T-helper 2 cell treated with Interferon-gamma antibody and Interleukin-4, amounts not matched to agents 5 μg/mL and 100 μg/mL, for 36 hours (primary cell): ENCODE data around the gene ALPK1.
"Not testable (repeated sequence)": the region's sequence is repeated elsewhere in the genome, so short reads cannot be mapped to it uniquely, and the experiment has no call there.

Experiments used
- DNase-seq: peaks from one replicate; pipeline ENCODE4 v3.0.0; 2021; ENCODE audit warnings: low spot score
- H3K27ac Mint-ChIP-seq: one replicate; pipeline ENCODE4 v1.8.0; 2021; ENCODE audit warnings: mild to moderate bottlenecking, mixed read lengths
- H3K27me3 Mint-ChIP-seq: one replicate; pipeline ENCODE4 v1.8.0; 2021; ENCODE audit warnings: low read depth, mixed read lengths
- H3K36me3 Mint-ChIP-seq: one replicate; pipeline ENCODE4 v1.8.0; 2021; ENCODE audit warnings: low read depth, mixed read lengths
- H3K4me1 Mint-ChIP-seq: one replicate; pipeline ENCODE4 v1.8.0; 2021; ENCODE audit warnings: low read depth, mixed read lengths
- H3K4me3 Mint-ChIP-seq: one replicate; pipeline ENCODE4 v1.8.0; 2022; ENCODE audit warnings: mild to moderate bottlenecking, moderate library complexity, mixed read lengths
- H3K9me3 Mint-ChIP-seq: one replicate; pipeline ENCODE4 v1.8.0; 2021; ENCODE audit warnings: mixed read lengths

ALPK1 gene

GRCh38 chr4:112279025-112279881 lies 17.9 kb upstream of the ALPK1 start:
- no peaks in the 10 kb centered on the region for H3K27me3 Mint-ChIP-seq
- H3K4me1 Mint-ChIP-seq = peaks cover 17% of the 10 kb centered on the region
- peaks cover 9% of the 10 kb centered on the region for H3K9me3 Mint-ChIP-seq
- H3K27ac Mint-ChIP-seq = no peak overlapping the region
- H3K36me3 Mint-ChIP-seq = peaks cover 43% of the 10 kb centered on the region
- no peak overlapping the region for H3K4me3 Mint-ChIP-seq
- DNase-seq = no peak

- peaks cover 43% of the 10 kb centered on the region for H3K36me3 Mint-ChIP-seq
- H3K27me3 Mint-ChIP-seq = no peaks in the 10 kb centered on the region
- H3K27ac Mint-ChIP-seq = no peak overlapping the region
- peaks cover 24% of the 10 kb centered on the region for H3K4me1 Mint-ChIP-seq
- no peak overlapping the region for H3K4me3 Mint-ChIP-seq
- no peak for DNase-seq
- peaks cover 9% of the 10 kb centered on the region for H3K9me3 Mint-ChIP-seq
These were observed 17.3 kb upstream of the ALPK1 start for GRCh38 chr4:112279882-112280315.

GRCh38 chr4:112280386-112281056 lies 16.6 kb upstream of the ALPK1 start:
- Mint-ChIP-seq H3K4me1 (peaks cover 24% of the 10 kb centered on the region), H3K27ac (no peak overlapping the region), H3K36me3 (peaks cover 39% of the 10 kb centered on the region), H3K4me3 (no peak overlapping the region), H3K9me3 (peaks cover 9% of the 10 kb centered on the region), H3K27me3 (no peaks in the 10 kb centered on the region)
- DNase-seq = no peak

- not testable (repeated sequence) for H3K9me3 Mint-ChIP-seq, H3K27ac Mint-ChIP-seq
- H3K4me1 Mint-ChIP-seq = peaks cover 34% of the 10 kb centered on the region
These were observed 15.2 kb upstream of the ALPK1 start for GRCh38 chr4:112281895-112282398.

GRCh38 chr4:112282860-112283667 lies 14.1 kb upstream of the ALPK1 start:
- Mint-ChIP-seq H3K27ac (no peak overlapping the region), H3K4me3 (peak overlapping the region; percentile 55), H3K9me3 (peaks cover 9% of the 10 kb centered on the region), H3K36me3 (peaks cover 24% of the 10 kb centered on the region), H3K27me3 (no peaks in the 10 kb centered on the region), H3K4me1 (peaks cover 44% of the 10 kb centered on the region)
- no peak for DNase-seq

More at GRCh38 chr4:112281895-112282398, 15.2 kb upstream of the ALPK1 start:
- DNase-seq, H3K4me3 Mint-ChIP-seq, H3K27me3 Mint-ChIP-seq: not testable (repeated sequence)
- H3K36me3 Mint-ChIP-seq = peaks cover 33% of the 10 kb centered on the region

GRCh38 chr4:112284166-112284565 lies 13.0 kb upstream of the ALPK1 start:
- H3K4me1 Mint-ChIP-seq = peaks cover 49% of the 10 kb centered on the region
- H3K27me3 Mint-ChIP-seq = no peaks in the 10 kb centered on the region
- peaks cover 9% of the 10 kb centered on the region for H3K9me3 Mint-ChIP-seq
- H3K36me3 Mint-ChIP-seq = peaks cover 21% of the 10 kb centered on the region
- peak overlapping the region; percentile 94 for H3K4me3 Mint-ChIP-seq
- peak overlapping the region; percentile 90 for H3K27ac Mint-ChIP-seq
- DNase-seq = no peak

GRCh38 chr4:112284662-112285411 lies 12.3 kb upstream of the ALPK1 start:
- H3K27ac Mint-ChIP-seq = peak overlapping the region; percentile 90
- H3K27me3 Mint-ChIP-seq = no peaks in the 10 kb centered on the region
- peaks cover 55% of the 10 kb centered on the region for H3K4me1 Mint-ChIP-seq
- no peak for DNase-seq
- peak overlapping the region; percentile 94 for H3K4me3 Mint-ChIP-seq
- H3K36me3 Mint-ChIP-seq = peaks cover 25% of the 10 kb centered on the region
- peaks cover 9% of the 10 kb centered on the region for H3K9me3 Mint-ChIP-seq

GRCh38 chr4:112287258-112287989 lies 9.7 kb upstream of the ALPK1 start:
- no peak for DNase-seq
- Mint-ChIP-seq H3K27ac (peak overlapping the region; percentile 81), H3K9me3 (peaks cover 5% of the 10 kb centered on the region), H3K4me1 (peaks cover 58% of the 10 kb centered on the region), H3K36me3 (peaks cover 12% of the 10 kb centered on the region), H3K27me3 (no peaks in the 10 kb centered on the region), H3K4me3 (peak overlapping the region; percentile 66)

GRCh38 chr4:112288455-112288854 lies 8.7 kb upstream of the ALPK1 start:
- Mint-ChIP-seq H3K9me3 (no peaks in the 10 kb centered on the region), H3K27me3 (no peaks in the 10 kb centered on the region), H3K27ac (peak overlapping the region; percentile 84), H3K4me3 (peak overlapping the region; percentile 71), H3K36me3 (peaks cover 4% of the 10 kb centered on the region), H3K4me1 (peaks cover 51% of the 10 kb centered on the region)
- no peak for DNase-seq

GRCh38 chr4:112289407-112290253 lies 7.5 kb upstream of the ALPK1 start:
- peak overlapping the region; percentile 62 for H3K4me3 Mint-ChIP-seq
- H3K4me1 Mint-ChIP-seq = peaks cover 42% of the 10 kb centered on the region
- no peaks in the 10 kb centered on the region for H3K27me3 Mint-ChIP-seq
- DNase-seq = no peak
- H3K27ac Mint-ChIP-seq = peak overlapping the region; percentile 76
- no peaks in the 10 kb centered on the region for H3K9me3 Mint-ChIP-seq
- H3K36me3 Mint-ChIP-seq = peaks cover 5% of the 10 kb centered on the region

- peak overlapping the region; percentile 12 for H3K27ac Mint-ChIP-seq
- H3K27me3 Mint-ChIP-seq = no peaks in the 10 kb centered on the region
- peaks cover 5% of the 10 kb centered on the region for H3K36me3 Mint-ChIP-seq
- no peaks in the 10 kb centered on the region for H3K9me3 Mint-ChIP-seq
- no peak overlapping the region for H3K4me3 Mint-ChIP-seq
- peak; percentile 42 for DNase-seq
- H3K4me1 Mint-ChIP-seq = peaks cover 40% of the 10 kb centered on the region
These were observed 6.8 kb upstream of the ALPK1 start for GRCh38 chr4:112290341-112290740.

- no peaks in the 10 kb centered on the region for H3K9me3 Mint-ChIP-seq
- peaks cover 20% of the 10 kb centered on the region for H3K4me1 Mint-ChIP-seq
- no peak overlapping the region for H3K4me3 Mint-ChIP-seq
- no peak for DNase-seq
- H3K27me3 Mint-ChIP-seq = no peaks in the 10 kb centered on the region
- H3K36me3 Mint-ChIP-seq = no peaks in the 10 kb centered on the region
- no peak overlapping the region for H3K27ac Mint-ChIP-seq
These were observed 2.6 kb downstream of the ALPK1 start for GRCh38 chr4:112299721-112300120.
